Measurements from ENCODE around the gene ZNF423. TPM values are rescaled to one million over a fixed set of nuclear protein-coding genes. Genes with fewer than 3 reads are reported as not detected.
"Not testable (repeated sequence)": the region's sequence is repeated elsewhere in the genome, so short reads cannot be mapped to it uniquely, and the experiment has no call there.

The ZNF423 gene
- total RNA-seq, 1 donor from 2014 or later, result not detected

GRCh38 chr16:49684696-49685095 lies 171.2 kb downstream of the ZNF423 start:
- ATAC-seq (ENCODE audit: low read depth) (no peak), DNase-seq (no peak)
- POLR2A ChIA-PET, result no interaction called here
- Mint-ChIP-seq H3K27ac (no peak overlapping the region), H3K4me3 (no peak overlapping the region), H3K27me3 (peaks cover 17% of the 10 kb centered on the region), H3K9me3 (no peaks in the 10 kb centered on the region), H3K4me1 (no peaks in the 10 kb centered on the region), H3K36me3 (ENCODE audit: low read depth) (no peaks in the 10 kb centered on the region)
- CTCF ChIA-PET, result no interaction called here
- intact Hi-C loops (cut with micrococcal nuclease), result no loop called here
- TF ChIP-seq CTCF (IDR thresholded peaks at IDR 0.05), result no peak

GRCh38 chr16:49682577-49683165 lies 173.2 kb downstream of the ZNF423 start:
- no peak overlapping the region for H3K4me3 Mint-ChIP-seq
- no peaks in the 10 kb centered on the region for H3K4me1 Mint-ChIP-seq
- ChIA-PET POLR2A (no interaction called here), CTCF (no interaction called here)
- intact Hi-C loops (cut with micrococcal nuclease), result no loop called here
- H3K27ac Mint-ChIP-seq, result no peak overlapping the region
- no peak for ATAC-seq (ENCODE audit: low read depth)
- no peak for DNase-seq
- no peak for TF ChIP-seq CTCF (IDR thresholded peaks at IDR 0.05)
- H3K36me3 Mint-ChIP-seq (ENCODE audit: low read depth), result no peaks in the 10 kb centered on the region
- no peaks in the 10 kb centered on the region for H3K9me3 Mint-ChIP-seq
- peaks cover 15% of the 10 kb centered on the region for H3K27me3 Mint-ChIP-seq

- Mint-ChIP-seq H3K4me1 (no peaks in the 10 kb centered on the region), H3K4me3 (no peak overlapping the region), H3K27ac (no peak overlapping the region), H3K27me3 (peaks cover 7% of the 10 kb centered on the region), H3K36me3 (ENCODE audit: low read depth) (no peaks in the 10 kb centered on the region), H3K9me3 (no peaks in the 10 kb centered on the region)
- DNase-seq (no peak), ATAC-seq (ENCODE audit: low read depth) (no peak)
- CTCF ChIA-PET, result no interaction called here
- intact Hi-C loops (cut with micrococcal nuclease), result no loop called here
- TF ChIP-seq CTCF (IDR thresholded peaks at IDR 0.05), result no peak
- POLR2A ChIA-PET, result no interaction called here
Observed at GRCh38 chr16:49681217-49681883, 174.6 kb downstream of the ZNF423 start.

GRCh38 chr16:49679095-49679494 lies 176.8 kb downstream of the ZNF423 start:
- no peaks in the 10 kb centered on the region for H3K36me3 Mint-ChIP-seq (ENCODE audit: low read depth)
- no peak overlapping the region for H3K27ac Mint-ChIP-seq
- ATAC-seq (ENCODE audit: low read depth) (no peak), DNase-seq (no peak)
- ChIA-PET CTCF (no interaction called here), POLR2A (no interaction called here)
- H3K4me1 Mint-ChIP-seq, result no peaks in the 10 kb centered on the region
- TF ChIP-seq CTCF (IDR thresholded peaks at IDR 0.05), result no peak
- no peak overlapping the region for H3K4me3 Mint-ChIP-seq
- H3K9me3 Mint-ChIP-seq, result no peaks in the 10 kb centered on the region
- intact Hi-C loops (cut with micrococcal nuclease), result no loop called here
- peaks cover 2% of the 10 kb centered on the region for H3K27me3 Mint-ChIP-seq

GRCh38 chr16:49677661-49678060 lies 178.3 kb downstream of the ZNF423 start:
- H3K27me3 Mint-ChIP-seq; POLR2A ChIA-PET; H3K27ac Mint-ChIP-seq; DNase-seq; H3K36me3 Mint-ChIP-seq (ENCODE audit: low read depth); ATAC-seq (ENCODE audit: low read depth); intact Hi-C loops (cut with micrococcal nuclease); H3K4me3 Mint-ChIP-seq; H3K9me3 Mint-ChIP-seq; CTCF ChIA-PET; H3K4me1 Mint-ChIP-seq: not testable (repeated sequence)

- no peak for DNase-seq
- ChIA-PET CTCF (no interaction called here), POLR2A (no interaction called here)
- Mint-ChIP-seq H3K9me3 (no peaks in the 10 kb centered on the region), H3K36me3 (ENCODE audit: low read depth) (no peaks in the 10 kb centered on the region), H3K4me3 (no peak overlapping the region), H3K27ac (no peak overlapping the region), H3K4me1 (no peaks in the 10 kb centered on the region), H3K27me3 (no peaks in the 10 kb centered on the region)
- intact Hi-C loops (cut with micrococcal nuclease), result no loop called here
- ATAC-seq (ENCODE audit: low read depth), result no peak
- no peak for TF ChIP-seq CTCF (IDR thresholded peaks at IDR 0.05)
Observed at GRCh38 chr16:49675413-49675812, 180.5 kb downstream of the ZNF423 start.

Data from activated B cell treated with CpG ODN at 0.5 μM for 24 hours (primary cell).